Stimulated activated CD8-positive, alpha-beta memory T cell treated with anti-CD3 and anti-CD28 coated beads, Interleukin-15, amount 100 ng/mL, for 24 hours (primary cell): ENCODE measurements around the gene PVALB.

Experiments
- DNase-seq: peaks from one replicate; pipeline ENCODE4 v3.0.0-alpha.2; 2020; ENCODE audit warnings: low read depth

Gene PVALB

GRCh38 chr22:36811094-36811800, 5.6 kb downstream of the PVALB start:
- DNase-seq = no peak

DNA sequence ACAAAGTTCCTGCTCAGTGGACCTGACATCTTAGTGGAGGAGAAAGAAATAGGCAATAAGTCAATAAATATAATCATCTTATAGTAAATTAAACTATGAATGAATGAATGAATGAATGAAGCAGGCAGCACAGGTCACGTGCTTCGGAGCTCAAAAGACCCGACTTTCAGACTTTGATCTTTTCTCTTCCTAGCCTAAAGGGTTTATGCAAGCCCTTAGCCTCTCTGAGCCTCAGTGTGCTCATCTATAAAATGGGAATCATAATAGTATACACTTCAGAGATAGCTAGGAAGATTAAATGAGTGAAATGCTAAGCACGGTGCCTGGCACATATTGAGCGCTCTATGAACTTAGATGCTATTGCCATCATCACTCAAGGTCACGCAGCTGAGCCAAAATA, 7.5 kb downstream of the PVALB start:
- DNase-seq = no peak

GRCh38 chr22:36808721-36809344, 8.0 kb downstream of the PVALB start:
- DNase-seq = no peak

DNA sequence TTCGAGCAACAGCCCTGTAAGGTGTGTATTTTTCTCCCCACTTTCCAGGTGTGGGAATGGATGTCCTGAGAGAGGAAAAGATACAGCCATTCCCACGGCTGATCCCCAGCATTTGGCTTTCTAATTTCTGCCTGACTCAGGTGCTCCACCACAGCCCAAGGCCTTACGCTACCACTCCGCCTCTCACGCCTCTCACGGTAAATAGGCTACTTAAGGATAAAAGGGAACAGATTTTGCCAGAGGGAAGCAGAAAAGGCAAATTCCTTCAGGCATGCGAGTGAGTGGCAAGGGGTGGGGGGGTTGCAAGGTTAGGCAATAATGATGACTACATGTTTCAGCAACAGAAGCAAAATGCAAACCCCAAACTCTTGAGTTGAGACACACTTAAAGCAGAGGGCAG, 9.2 kb downstream of the PVALB start:
- no peak for DNase-seq

- DNase-seq = no peak
These were observed 10.0 kb downstream of the PVALB start for GRCh38 chr22:36806835-36807234.

DNA sequence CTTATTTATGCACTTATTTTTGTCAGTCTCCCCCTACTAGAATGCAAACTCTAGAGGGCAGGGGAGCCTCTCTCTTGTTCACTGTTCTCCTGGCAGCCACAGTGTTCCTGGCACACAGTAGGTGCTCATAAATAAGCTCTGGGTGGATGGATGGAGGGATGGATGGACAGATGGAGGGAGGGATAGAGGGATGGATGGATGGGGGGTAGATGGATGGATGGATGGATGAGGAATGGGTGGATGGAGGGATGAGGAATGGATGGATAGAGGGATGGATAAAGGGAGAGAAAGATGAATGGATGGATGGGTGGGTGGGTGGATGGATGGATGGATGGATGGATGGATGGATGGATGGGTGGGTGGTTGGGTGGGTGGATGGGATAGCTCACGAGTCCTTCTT, 13.5 kb downstream of the PVALB start:
- no peak for DNase-seq

GRCh38 chr22:36798674-36799066, 18.2 kb downstream of the PVALB start:
- no peak for DNase-seq

DNA sequence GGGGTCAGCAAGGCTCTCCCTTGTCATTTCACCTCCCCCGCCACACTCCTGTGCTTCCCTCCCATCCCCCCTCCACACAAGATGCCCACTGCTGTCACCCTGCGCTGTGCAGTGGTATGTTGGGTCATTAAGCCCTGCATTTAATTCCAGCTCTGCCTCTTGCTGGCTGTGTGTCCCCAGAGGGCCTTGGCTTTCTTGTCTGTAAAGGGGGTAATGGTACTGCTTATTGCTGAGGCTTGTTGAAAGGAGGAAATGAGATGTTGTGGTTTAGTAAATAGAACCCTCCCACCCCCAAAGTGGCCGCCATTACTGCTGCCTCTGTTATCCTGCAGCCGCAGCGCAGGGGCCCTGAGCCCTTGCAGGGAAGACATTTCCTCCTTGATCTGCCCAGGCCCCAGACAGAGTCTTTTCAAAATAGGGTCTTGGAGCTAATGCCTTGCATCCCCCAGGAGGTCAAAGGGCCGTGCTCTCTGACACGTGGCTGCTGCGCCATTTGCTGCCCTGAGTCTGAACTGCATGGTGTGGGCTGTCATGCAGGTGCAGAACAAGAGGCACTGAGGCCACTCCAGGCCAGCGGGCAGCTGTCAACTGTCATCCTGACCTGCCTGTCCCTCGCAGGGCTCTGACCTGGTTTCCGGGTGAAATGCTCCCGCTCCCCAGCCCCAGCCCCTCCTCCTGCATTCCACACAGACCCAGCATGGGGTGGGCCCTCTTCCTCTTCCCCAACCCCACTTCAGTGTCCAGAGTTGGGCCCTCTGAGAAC, 18.7 kb downstream of the PVALB start:
- no peak for DNase-seq

- no peak for DNase-seq
These were observed 19.5 kb downstream of the PVALB start for GRCh38 chr22:36797374-36797773.

- DNase-seq = no peak
These were observed 20.2 kb downstream of the PVALB start for GRCh38 chr22:36796552-36797175.

GRCh38 chr22:36795633-36796032, 21.2 kb downstream of the PVALB start:
- DNase-seq = no peak

DNA sequence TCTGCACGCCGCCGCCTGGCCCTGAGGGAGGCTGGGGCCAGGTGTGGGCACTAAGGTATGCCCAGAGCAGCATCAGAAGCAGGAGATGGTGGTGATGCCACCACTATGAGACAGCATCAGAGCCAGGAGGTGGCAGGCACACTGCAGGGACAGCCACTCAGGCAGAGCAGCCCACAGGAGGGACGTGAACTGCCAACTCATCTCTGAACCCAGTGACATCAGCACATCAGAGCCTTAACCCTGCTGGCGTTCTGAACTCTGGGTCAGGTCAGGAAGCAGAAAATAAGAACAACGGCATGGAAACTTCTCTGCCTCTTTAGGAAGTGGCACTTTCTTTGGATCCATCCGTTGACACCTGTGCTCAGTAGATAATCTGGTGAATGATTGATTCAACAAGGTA, 26.2 kb downstream of the PVALB start:
- no peak for DNase-seq

DNA sequence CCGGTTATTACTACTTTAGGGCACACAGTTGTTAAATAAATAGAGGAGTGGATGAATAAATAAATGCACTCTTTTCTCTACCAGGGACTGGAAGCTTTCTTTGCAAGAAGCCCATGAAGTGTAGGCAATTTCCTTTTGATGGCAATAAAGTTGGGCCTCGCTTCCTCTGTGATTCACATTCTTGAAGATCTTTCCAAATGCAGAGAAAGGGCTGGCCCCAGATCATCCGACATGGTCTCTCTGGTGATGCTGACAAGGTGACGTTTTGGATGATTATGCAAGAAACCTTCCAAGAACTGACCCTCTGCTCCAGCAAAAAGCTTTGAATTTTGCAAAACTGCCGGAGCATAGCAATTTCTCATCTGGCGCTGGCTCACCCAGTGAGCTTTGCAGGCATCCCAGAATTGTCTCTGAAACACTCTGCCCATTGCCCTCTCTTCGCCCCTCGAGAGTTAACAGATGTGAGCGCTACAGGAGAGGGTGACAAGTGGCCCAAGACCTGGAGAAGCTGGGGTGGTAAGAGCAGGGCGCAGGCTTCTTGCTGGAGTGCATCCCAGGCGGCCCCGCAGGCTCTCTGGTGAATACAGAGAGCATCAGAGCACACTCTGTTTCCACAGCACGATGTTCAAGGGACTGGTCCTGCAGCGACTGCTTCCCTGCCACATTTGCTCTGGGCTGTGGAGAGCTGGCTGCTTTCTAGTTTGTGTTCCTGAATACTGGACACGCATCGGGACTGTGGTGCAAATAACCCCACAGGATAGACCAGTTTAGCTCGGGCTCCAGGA, 29.4 kb downstream of the PVALB start:
- no peak for DNase-seq

DNA sequence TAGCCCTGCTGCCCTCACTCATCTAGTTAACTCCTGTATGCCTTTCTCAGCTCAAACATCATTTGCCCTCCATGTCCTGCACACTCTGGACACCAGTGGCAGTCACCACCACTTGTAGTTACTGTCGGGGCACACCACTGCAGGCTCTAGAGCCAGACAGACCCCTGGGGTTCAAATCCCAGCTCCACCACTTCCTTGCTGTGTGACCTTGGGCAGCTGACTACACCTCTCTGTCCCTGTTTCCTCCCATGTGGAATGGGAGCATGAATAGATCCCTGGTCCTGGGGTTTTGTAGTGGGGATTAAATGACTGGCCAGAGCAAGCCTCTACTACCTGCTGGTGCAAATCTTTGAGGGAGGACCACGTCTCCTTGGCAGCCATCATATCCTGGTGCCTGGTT, 33.1 kb downstream of the PVALB start:
- no peak for DNase-seq

- DNase-seq = peak; percentile 75
These were observed 34.9 kb downstream of the PVALB start for GRCh38 chr22:36781656-36782627.

- DNase-seq = no peak
These were observed 38.8 kb downstream of the PVALB start for GRCh38 chr22:36778020-36778419.

GRCh38 chr22:36776722-36777121, 40.1 kb downstream of the PVALB start:
- no peak for DNase-seq

- DNase-seq = peak; percentile 79
These were observed 40.7 kb downstream of the PVALB start, which contains the start of gene IFT27 for GRCh38 chr22:36775964-36776669. TSS of gene IFT27 (minus strand) at chr22:36776119. CDS start at chr22:36775707, 412 bp downstream.

GRCh38 chr22:36775586-36775963, 41.3 kb downstream of the PVALB start:
- no peak for DNase-seq

DNA sequence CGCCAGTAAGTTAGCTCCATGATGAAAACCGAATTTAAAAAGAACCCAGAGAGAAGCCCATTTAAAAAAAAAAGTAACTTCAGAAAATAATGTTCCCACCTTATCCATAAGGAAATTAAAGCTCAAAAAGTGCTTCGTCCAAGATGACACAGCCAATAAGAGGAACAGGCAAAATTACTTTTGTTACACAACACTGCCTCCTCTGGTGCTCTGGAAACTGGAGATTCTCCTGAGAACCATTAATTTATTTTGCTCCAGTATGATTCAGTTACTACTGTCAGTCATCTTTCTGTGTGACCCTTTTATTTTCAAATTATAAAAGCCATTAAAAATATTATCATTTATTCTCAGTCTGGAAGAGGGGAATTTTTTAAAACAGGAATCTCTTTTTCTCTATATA, 42.9 kb downstream of the PVALB start:
- no peak for DNase-seq
